ENCODE results near the gene GLRX5.

GLRX5 gene

GRCh38 chr14:95544588-95544987 lies 9.7 kb downstream of the GLRX5 start:
- Mint-ChIP-seq H3K4me3 (no peak overlapping the region), H3K27me3 (ENCODE audit: low read depth) (no peaks in the 10 kb centered on the region), H3K36me3 (ENCODE audit: low read depth) (peaks cover 2% of the 10 kb centered on the region), H3K27ac (no peak overlapping the region), H3K9me3 (no peaks in the 10 kb centered on the region), H3K4me1 (ENCODE audit: low read depth) (no peaks in the 10 kb centered on the region)

- Mint-ChIP-seq H3K27me3 (ENCODE audit: low read depth) (no peaks in the 10 kb centered on the region), H3K27ac (no peak overlapping the region), H3K36me3 (ENCODE audit: low read depth) (peaks cover 2% of the 10 kb centered on the region), H3K4me3 (no peak overlapping the region), H3K9me3 (no peaks in the 10 kb centered on the region), H3K4me1 (ENCODE audit: low read depth) (no peaks in the 10 kb centered on the region)
Observed at GRCh38 chr14:95545515-95546168, 10.8 kb downstream of the GLRX5 start.

GRCh38 chr14:95547272-95547625 lies 12.4 kb downstream of the GLRX5 start:
- no peak overlapping the region for H3K27ac Mint-ChIP-seq
- no peaks in the 10 kb centered on the region for H3K4me1 Mint-ChIP-seq (ENCODE audit: low read depth)
- no peaks in the 10 kb centered on the region for H3K9me3 Mint-ChIP-seq
- no peak overlapping the region for H3K4me3 Mint-ChIP-seq
- peaks cover 2% of the 10 kb centered on the region for H3K36me3 Mint-ChIP-seq (ENCODE audit: low read depth)
- H3K27me3 Mint-ChIP-seq (ENCODE audit: low read depth) = no peaks in the 10 kb centered on the region

- Mint-ChIP-seq H3K36me3 (ENCODE audit: low read depth) (peaks cover 2% of the 10 kb centered on the region), H3K9me3 (no peaks in the 10 kb centered on the region), H3K27ac (no peak overlapping the region), H3K27me3 (ENCODE audit: low read depth) (no peaks in the 10 kb centered on the region), H3K4me1 (ENCODE audit: low read depth) (no peaks in the 10 kb centered on the region), H3K4me3 (no peak overlapping the region)
Observed at GRCh38 chr14:95547626-95548327, 12.9 kb downstream of the GLRX5 start.

GRCh38 chr14:95548328-95548929 lies 13.6 kb downstream of the GLRX5 start:
- Mint-ChIP-seq H3K36me3 (ENCODE audit: low read depth) (peaks cover 2% of the 10 kb centered on the region), H3K4me1 (ENCODE audit: low read depth) (no peaks in the 10 kb centered on the region), H3K27me3 (ENCODE audit: low read depth) (no peaks in the 10 kb centered on the region), H3K9me3 (no peaks in the 10 kb centered on the region), H3K4me3 (no peak overlapping the region), H3K27ac (no peak overlapping the region)

- no peak overlapping the region for H3K27ac Mint-ChIP-seq
Observed at GRCh38 chr14:95549656-95550585, 15.1 kb downstream of the GLRX5 start.

GRCh38 chr14:95551435-95551834 lies 16.6 kb downstream of the GLRX5 start:
- no peaks in the 10 kb centered on the region for H3K9me3 Mint-ChIP-seq
- no peaks in the 10 kb centered on the region for H3K4me1 Mint-ChIP-seq (ENCODE audit: low read depth)
- H3K36me3 Mint-ChIP-seq (ENCODE audit: low read depth) = no peaks in the 10 kb centered on the region
- no peaks in the 10 kb centered on the region for H3K27me3 Mint-ChIP-seq (ENCODE audit: low read depth)
- H3K4me3 Mint-ChIP-seq = no peak overlapping the region
- H3K27ac Mint-ChIP-seq = no peak overlapping the region

More at GRCh38 chr14:95549656-95550585, 15.1 kb downstream of the GLRX5 start:
- H3K27me3 Mint-ChIP-seq (ENCODE audit: low read depth) = no peaks in the 10 kb centered on the region
- H3K4me1 Mint-ChIP-seq (ENCODE audit: low read depth) = no peaks in the 10 kb centered on the region
- H3K9me3 Mint-ChIP-seq = no peaks in the 10 kb centered on the region
- H3K36me3 Mint-ChIP-seq (ENCODE audit: low read depth) = peaks cover under 1% of the 10 kb centered on the region
- H3K4me3 Mint-ChIP-seq = no peak overlapping the region

GRCh38 chr14:95553141-95553540 lies 18.3 kb downstream of the GLRX5 start:
- Mint-ChIP-seq H3K4me3 (no peak overlapping the region), H3K4me1 (ENCODE audit: low read depth) (no peaks in the 10 kb centered on the region), H3K27me3 (ENCODE audit: low read depth) (no peaks in the 10 kb centered on the region), H3K27ac (no peak overlapping the region), H3K9me3 (no peaks in the 10 kb centered on the region), H3K36me3 (ENCODE audit: low read depth) (no peaks in the 10 kb centered on the region)

GRCh38 chr14:95555053-95555452 lies 20.2 kb downstream of the GLRX5 start:
- no peaks in the 10 kb centered on the region for H3K36me3 Mint-ChIP-seq (ENCODE audit: low read depth)
- H3K4me1 Mint-ChIP-seq (ENCODE audit: low read depth) = no peaks in the 10 kb centered on the region
- no peak overlapping the region for H3K27ac Mint-ChIP-seq
- H3K4me3 Mint-ChIP-seq = no peak overlapping the region
- H3K9me3 Mint-ChIP-seq = no peaks in the 10 kb centered on the region
- H3K27me3 Mint-ChIP-seq (ENCODE audit: low read depth) = no peaks in the 10 kb centered on the region

- H3K9me3 Mint-ChIP-seq = no peaks in the 10 kb centered on the region
- no peaks in the 10 kb centered on the region for H3K36me3 Mint-ChIP-seq (ENCODE audit: low read depth)
- H3K27ac Mint-ChIP-seq = no peak overlapping the region
- peaks cover 4% of the 10 kb centered on the region for H3K27me3 Mint-ChIP-seq (ENCODE audit: low read depth)
- peaks cover 3% of the 10 kb centered on the region for H3K4me1 Mint-ChIP-seq (ENCODE audit: low read depth)
- H3K4me3 Mint-ChIP-seq = no peak overlapping the region
Observed at GRCh38 chr14:95557291-95557690, 22.4 kb downstream of the GLRX5 start.

- H3K27ac Mint-ChIP-seq = no peak overlapping the region
Observed at GRCh38 chr14:95557832-95558231, 23.0 kb downstream of the GLRX5 start.

GRCh38 chr14:95559203-95559602 lies 24.4 kb downstream of the GLRX5 start:
- Mint-ChIP-seq H3K27me3 (ENCODE audit: low read depth) (peaks cover 4% of the 10 kb centered on the region), H3K4me1 (ENCODE audit: low read depth) (peaks cover 3% of the 10 kb centered on the region), H3K27ac (no peak overlapping the region), H3K4me3 (no peak overlapping the region), H3K9me3 (no peaks in the 10 kb centered on the region), H3K36me3 (ENCODE audit: low read depth) (no peaks in the 10 kb centered on the region)

More at GRCh38 chr14:95557832-95558231, 23.0 kb downstream of the GLRX5 start:
- no peaks in the 10 kb centered on the region for H3K36me3 Mint-ChIP-seq (ENCODE audit: low read depth)
- peaks cover 3% of the 10 kb centered on the region for H3K4me1 Mint-ChIP-seq (ENCODE audit: low read depth)
- no peak overlapping the region for H3K4me3 Mint-ChIP-seq
- H3K27me3 Mint-ChIP-seq (ENCODE audit: low read depth) = peaks cover 4% of the 10 kb centered on the region
- no peaks in the 10 kb centered on the region for H3K9me3 Mint-ChIP-seq

GRCh38 chr14:95561001-95561412 lies 26.2 kb downstream of the GLRX5 start:
- Mint-ChIP-seq H3K36me3 (ENCODE audit: low read depth) (no peaks in the 10 kb centered on the region), H3K27ac (no peak overlapping the region), H3K27me3 (ENCODE audit: low read depth) (peaks cover 4% of the 10 kb centered on the region), H3K4me1 (ENCODE audit: low read depth) (peaks cover 3% of the 10 kb centered on the region), H3K4me3 (no peak overlapping the region), H3K9me3 (no peaks in the 10 kb centered on the region)

GRCh38 chr14:95562892-95563685 lies 28.2 kb downstream of the GLRX5 start:
- Mint-ChIP-seq H3K4me1 (ENCODE audit: low read depth) (peaks cover 3% of the 10 kb centered on the region), H3K9me3 (no peaks in the 10 kb centered on the region), H3K36me3 (ENCODE audit: low read depth) (no peaks in the 10 kb centered on the region), H3K27me3 (ENCODE audit: low read depth) (peaks cover 4% of the 10 kb centered on the region), H3K27ac (no peak overlapping the region), H3K4me3 (no peak overlapping the region)

All from T-helper 1 cell treated with Interleukin-12 subunit alpha and Interleukin-12 subunit beta and Interleukin-4 antibody, amounts not matched to agents 30 μg/mL and 1 μg/mL, for 36 hours (primary cell).